Esophagus muscularis mucosa (tissue), 4 donors: ENCODE results near the gene PLB1. TPM values are rescaled to one million over a fixed set of nuclear protein-coding genes. Genes with fewer than 3 reads are reported as not detected.
"Not testable (repeated sequence)": the region's sequence is repeated elsewhere in the genome, so short reads cannot be mapped to it uniquely, and the experiment has no call there.

Experiments
- DNase-seq: peaks from one replicate; pipeline ENCODE4 v3.0.0-alpha.2; 2017; ENCODE audit errors: extremely low spot score
- H3K27ac ChIP-seq, 4 donors: fragments of 200-600 bp; sonication (generic); replicated peaks in 1 of 4; 1 replicate in 3 of 4; 2 replicates in 1 of 4; pipeline ENCODE4 v1.5.1; 2016 to 2019; ENCODE audit warnings: mild to moderate bottlenecking in 1 of 4
- H3K27me3 ChIP-seq, 4 donors: fragments of 200-600 bp; sonication (generic); one replicate each; pipeline versions ENCODE4 v1.5.1 to v1.6.0; 2016 to 2019
- H3K36me3 ChIP-seq, 4 donors: fragments of 200-600 bp; sonication (generic); one replicate each; pipeline ENCODE4 v1.5.1; 2016 to 2019
- H3K4me1 ChIP-seq, 4 donors: fragments of 200-600 bp; sonication (generic); one replicate each; pipeline ENCODE4 v1.5.1; 2016 to 2019
- H3K4me3 ChIP-seq, 4 donors: fragments of 200-600 bp; sonication (generic); 1 replicate in 2 of 4; 2 replicates in 2 of 4; pipeline ENCODE4 v1.5.1; 2016 to 2019; ENCODE audit warnings: mild to moderate bottlenecking in 4 of 4, moderate library complexity in 1 of 4
- H3K9me3 ChIP-seq, 4 donors: fragments of 200-600 bp; sonication (generic); 1 replicate in 3 of 4; 2 replicates in 1 of 4; pipeline ENCODE4 v1.5.1; 2016 to 2019
- EP300 ChIP-seq: sonication (generic); formaldehyde crosslinking; IDR thresholded peaks from one replicate; pipeline ENCODE4 v1.6.1; 2017; ENCODE audit warnings: antibody characterized with exemption
- POLR2A ChIP-seq: fragments of 450-650 bp; IDR thresholded peaks from one replicate; pipeline ENCODE4 v1.6.1; 2017; ENCODE audit warnings: antibody characterized with exemption, moderate library complexity, mild to moderate bottlenecking, low read depth
- POLR2AphosphoS5 ChIP-seq, 2 donors: sonication (generic); formaldehyde crosslinking; IDR thresholded peaks; one replicate each; pipeline ENCODE4 v1.6.1; 2017; ENCODE audit warnings: antibody characterized with exemption in 2 of 2
- WGBS: methylation state at CpG from one replicate; pipeline ENCODE4 v1.1.5; 2018; 5-methylcytosine and 5-hydroxymethylcytosine counted together
- intact Hi-C: fragments of 100-400 bp; cut with DNase I; formaldehyde crosslinking; loops from one replicate; pipeline ENCODE4 v1.15.1; 2023
- total RNA-seq, 4 donors: library from RNA; depleted of rRNA; stranded (reverse); fragments of >200 nt; gene quantifications; one replicate each; pipeline versions ENCODE4 v1.1.0 to v1.2.1, GENCODE V29; 2016
- TF ChIP-seq, protein P1 (sequence below), 3 experiments: fragments of 200-600 bp in 2 of 3; fragments of 450-650 bp in 1 of 3; sonication (generic) in 2 of 3; IDR thresholded peaks; one replicate each; pipeline ENCODE4 v1.5.1; 2017 to 2019; ENCODE audit warnings: antibody characterized with exemption in 3 of 3, mild to moderate bottlenecking in 2 of 3, moderate library complexity in 1 of 3

The PLB1 gene
- total RNA-seq, 4 donors from 2014 or later = 2.5 to 11.1 (median 7.7) TPM

- Histone ChIP-seq H3K4me3 (no peak overlapping the region), H3K36me3 (no peaks in the 10 kb centered on the region), H3K9me3 (no peaks in the 10 kb centered on the region), H3K4me1 (no peaks in the 10 kb centered on the region), H3K27ac (no peak overlapping the region), H3K27me3 (no peaks in the 10 kb centered on the region)
- intact Hi-C loops = no loop called here
- DNase-seq = no peak
- WGBS = 87% methylated on average over 7 of the region's 7 CpGs
- TF ChIP-seq EP300 (no peak), POLR2AphosphoS5 (IDR thresholded peaks at IDR 0.05) (no peak), POLR2A (no peak)
- TF ChIP-seq, protein P1, sequence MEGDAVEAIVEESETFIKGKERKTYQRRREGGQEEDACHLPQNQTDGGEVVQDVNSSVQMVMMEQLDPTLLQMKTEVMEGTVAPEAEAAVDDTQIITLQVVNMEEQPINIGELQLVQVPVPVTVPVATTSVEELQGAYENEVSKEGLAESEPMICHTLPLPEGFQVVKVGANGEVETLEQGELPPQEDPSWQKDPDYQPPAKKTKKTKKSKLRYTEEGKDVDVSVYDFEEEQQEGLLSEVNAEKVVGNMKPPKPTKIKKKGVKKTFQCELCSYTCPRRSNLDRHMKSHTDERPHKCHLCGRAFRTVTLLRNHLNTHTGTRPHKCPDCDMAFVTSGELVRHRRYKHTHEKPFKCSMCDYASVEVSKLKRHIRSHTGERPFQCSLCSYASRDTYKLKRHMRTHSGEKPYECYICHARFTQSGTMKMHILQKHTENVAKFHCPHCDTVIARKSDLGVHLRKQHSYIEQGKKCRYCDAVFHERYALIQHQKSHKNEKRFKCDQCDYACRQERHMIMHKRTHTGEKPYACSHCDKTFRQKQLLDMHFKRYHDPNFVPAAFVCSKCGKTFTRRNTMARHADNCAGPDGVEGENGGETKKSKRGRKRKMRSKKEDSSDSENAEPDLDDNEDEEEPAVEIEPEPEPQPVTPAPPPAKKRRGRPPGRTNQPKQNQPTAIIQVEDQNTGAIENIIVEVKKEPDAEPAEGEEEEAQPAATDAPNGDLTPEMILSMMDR (IDR thresholded peaks at IDR 0.05) = no peak
Observed at GRCh38 chr2:28547223-28547860, 51.5 kb downstream of the PLB1 start.

DNA sequence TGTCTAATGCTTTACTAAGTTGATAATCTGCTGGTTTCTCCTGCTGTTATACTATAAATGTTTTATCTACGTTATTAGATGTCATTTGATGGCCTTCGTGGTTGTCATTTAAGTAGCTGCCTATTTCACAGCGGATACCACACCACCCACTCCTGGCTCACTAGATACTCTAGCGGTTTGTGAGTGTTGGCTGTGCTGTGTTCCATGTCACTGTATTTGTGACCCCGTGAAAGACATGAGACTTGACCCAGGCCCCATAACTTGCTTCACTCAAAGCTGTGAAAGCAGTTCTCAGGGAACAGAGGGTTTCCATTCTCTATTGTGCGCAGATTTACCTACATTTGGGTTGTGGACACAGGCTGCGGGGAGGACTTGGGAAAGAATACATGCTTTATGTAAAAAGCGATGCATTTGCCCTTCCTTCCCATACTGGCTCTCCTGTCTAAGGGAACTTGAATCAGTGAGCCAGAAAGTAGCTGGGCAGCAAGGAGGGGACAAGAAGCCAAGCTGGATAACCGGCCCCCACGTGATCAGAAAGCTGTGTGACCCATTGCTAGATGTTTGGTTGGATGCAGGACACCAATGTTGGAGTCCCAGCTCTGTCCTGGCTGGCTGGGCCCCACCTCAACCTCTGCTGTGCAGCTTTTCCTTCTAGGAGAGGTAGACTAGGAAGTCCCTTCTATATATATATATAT lies 52.2 kb downstream of the PLB1 start:
- DNase-seq = no peak
- WGBS = 90% methylated on average over 10 of the region's 10 CpGs
- no peak overlapping the region for H3K27ac ChIP-seq
- no peak overlapping the region for H3K4me3 ChIP-seq
- no peak for TF ChIP-seq POLR2AphosphoS5 (IDR thresholded peaks at IDR 0.05)
- TF ChIP-seq, protein P1 (IDR thresholded peaks at IDR 0.05) = no peak
- TF ChIP-seq EP300 = no peak
- no peak for TF ChIP-seq POLR2A
- no peaks in the 10 kb centered on the region for H3K36me3 ChIP-seq
- H3K4me1 ChIP-seq = no peaks in the 10 kb centered on the region
- H3K27me3 ChIP-seq = no peaks in the 10 kb centered on the region
- H3K9me3 ChIP-seq = no peaks in the 10 kb centered on the region
- intact Hi-C loops = no loop called here

GRCh38 chr2:28550345-28550744 lies 54.5 kb downstream of the PLB1 start:
- H3K4me3 ChIP-seq, H3K36me3 ChIP-seq, H3K4me1 ChIP-seq, H3K27ac ChIP-seq, H3K27me3 ChIP-seq, intact Hi-C loops, DNase-seq, H3K9me3 ChIP-seq: not testable (repeated sequence)
- 88% methylated on average over 10 of the region's 10 CpGs for WGBS

- no peaks in the 10 kb centered on the region for H3K4me1 ChIP-seq
- WGBS = 71% methylated on average over 3 of the region's 3 CpGs
- H3K4me3 ChIP-seq = no peak overlapping the region
- no peak for DNase-seq
- H3K27me3 ChIP-seq = no peaks in the 10 kb centered on the region
- intact Hi-C loops = no loop called here
- no peaks in the 10 kb centered on the region for H3K36me3 ChIP-seq
- H3K9me3 ChIP-seq = no peaks in the 10 kb centered on the region
- H3K27ac ChIP-seq = no peak overlapping the region
- TF ChIP-seq POLR2AphosphoS5 (IDR thresholded peaks at IDR 0.05) (no peak), EP300 (no peak)
- TF ChIP-seq, protein P1 (IDR thresholded peaks at IDR 0.05) = no peak
Observed at GRCh38 chr2:28552045-28552823, 56.4 kb downstream of the PLB1 start.

- no peak overlapping the region for H3K27ac ChIP-seq
- WGBS = 89% methylated on average over 4 of the region's 4 CpGs
- DNase-seq = no peak
- H3K36me3 ChIP-seq = no peaks in the 10 kb centered on the region
- no peaks in the 10 kb centered on the region for H3K9me3 ChIP-seq
- H3K4me3 ChIP-seq = no peak overlapping the region
- no peaks in the 10 kb centered on the region for H3K27me3 ChIP-seq
- no peaks in the 10 kb centered on the region for H3K4me1 ChIP-seq
- intact Hi-C loops = no loop called here
- no peak for TF ChIP-seq POLR2A
- no peak for TF ChIP-seq POLR2AphosphoS5 (IDR thresholded peaks at IDR 0.05)
- TF ChIP-seq, protein P1 (IDR thresholded peaks at IDR 0.05) = no peak
- no peak for TF ChIP-seq EP300
Observed at GRCh38 chr2:28556303-28556702, 60.4 kb downstream of the PLB1 start.
